HG03280 (cell line): ENCODE measurements around the gene LEMD2.

Source experiments
- ATAC-seq: cut with Tn5 transposase; IDR thresholded peaks from one replicate; pipeline ENCODE4 v1.9.1; 2021; ENCODE audit warnings: mild to moderate bottlenecking, moderate library complexity; ENCODE audit not compliant: unreplicated experiment

The LEMD2 gene

GRCh38 chr6:33759887-33760629, 28.9 kb downstream of the LEMD2 start:
- no peak for ATAC-seq

DNA sequence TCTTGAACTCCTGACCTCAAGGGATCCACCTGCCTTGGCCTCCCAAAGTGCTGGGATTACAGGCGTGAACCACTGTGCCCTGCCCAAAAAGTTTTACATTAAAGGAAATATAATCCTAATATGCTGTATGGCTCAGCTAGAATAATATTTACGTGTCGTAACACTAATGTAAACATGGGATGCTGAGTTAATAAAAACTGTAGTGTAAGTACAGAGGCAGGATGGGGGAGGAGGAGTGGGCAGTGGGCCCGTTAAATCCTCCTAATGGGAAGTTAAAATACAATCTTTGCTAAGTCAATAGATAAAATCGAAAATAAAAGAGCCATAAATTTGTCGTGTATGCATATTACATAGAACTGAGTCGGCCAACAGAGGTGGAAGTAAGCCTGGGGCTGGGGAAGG, 30.1 kb downstream of the LEMD2 start:
- ATAC-seq = no peak

DNA sequence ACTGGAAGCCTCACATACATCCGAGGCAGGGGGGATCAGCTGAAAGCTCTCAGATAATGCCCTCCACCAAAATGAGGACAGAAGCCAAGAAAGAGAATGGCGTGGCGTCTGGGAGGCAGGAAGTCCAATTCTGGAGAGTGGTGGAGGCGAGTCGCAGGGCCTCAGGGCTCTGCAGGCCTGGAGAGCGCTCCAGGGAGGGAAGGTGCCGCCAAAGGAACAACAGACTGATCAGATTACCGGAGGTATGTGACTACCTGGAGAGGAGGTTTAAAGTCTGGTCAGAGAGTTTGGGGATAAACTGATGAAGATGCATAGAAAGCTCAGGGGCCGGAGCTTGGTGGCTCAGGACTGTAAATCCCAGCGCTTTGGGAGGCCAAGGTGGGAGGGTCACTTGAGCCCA, 31.0 kb downstream of the LEMD2 start:
- no peak for ATAC-seq

- no peak for ATAC-seq
These were observed 31.8 kb downstream of the LEMD2 start for GRCh38 chr6:33757113-33757512.

DNA sequence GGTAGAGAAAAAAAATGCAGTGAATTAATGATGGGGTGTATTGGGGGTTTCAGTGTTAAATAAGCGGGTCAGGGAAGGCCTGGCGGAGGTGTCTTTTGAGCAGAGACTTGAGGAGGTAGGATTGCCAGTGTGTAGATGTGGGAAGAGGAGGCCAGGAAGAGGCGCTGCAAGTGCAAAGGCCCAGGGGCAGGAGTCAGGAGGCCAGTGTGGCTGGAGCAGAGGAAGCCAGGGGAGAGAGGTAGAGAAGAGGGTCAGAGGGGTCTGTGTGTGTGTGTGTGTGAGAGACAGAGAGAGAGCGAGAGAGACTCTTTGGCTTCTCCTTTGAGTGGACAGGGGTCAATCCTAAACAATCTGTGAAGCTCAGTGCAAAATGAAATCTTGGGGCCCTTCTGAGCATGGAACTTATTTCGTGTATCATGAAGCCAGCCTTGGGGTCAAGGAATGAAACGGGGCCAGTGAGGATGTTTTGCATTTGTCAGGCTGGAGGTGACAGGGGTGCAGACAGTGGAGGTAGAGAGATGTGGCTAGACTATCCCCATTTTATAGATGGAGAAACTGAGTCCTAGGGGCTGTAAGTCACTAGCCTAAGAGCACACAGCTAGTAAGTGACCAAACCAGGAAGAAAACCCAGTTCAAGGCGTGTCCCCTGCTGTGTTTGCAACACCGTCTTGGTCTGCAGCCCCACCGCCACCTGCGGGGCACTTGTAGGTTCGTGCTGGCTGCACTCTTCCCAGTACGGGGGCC, 32.5 kb downstream of the LEMD2 start:
- no peak for ATAC-seq

DNA sequence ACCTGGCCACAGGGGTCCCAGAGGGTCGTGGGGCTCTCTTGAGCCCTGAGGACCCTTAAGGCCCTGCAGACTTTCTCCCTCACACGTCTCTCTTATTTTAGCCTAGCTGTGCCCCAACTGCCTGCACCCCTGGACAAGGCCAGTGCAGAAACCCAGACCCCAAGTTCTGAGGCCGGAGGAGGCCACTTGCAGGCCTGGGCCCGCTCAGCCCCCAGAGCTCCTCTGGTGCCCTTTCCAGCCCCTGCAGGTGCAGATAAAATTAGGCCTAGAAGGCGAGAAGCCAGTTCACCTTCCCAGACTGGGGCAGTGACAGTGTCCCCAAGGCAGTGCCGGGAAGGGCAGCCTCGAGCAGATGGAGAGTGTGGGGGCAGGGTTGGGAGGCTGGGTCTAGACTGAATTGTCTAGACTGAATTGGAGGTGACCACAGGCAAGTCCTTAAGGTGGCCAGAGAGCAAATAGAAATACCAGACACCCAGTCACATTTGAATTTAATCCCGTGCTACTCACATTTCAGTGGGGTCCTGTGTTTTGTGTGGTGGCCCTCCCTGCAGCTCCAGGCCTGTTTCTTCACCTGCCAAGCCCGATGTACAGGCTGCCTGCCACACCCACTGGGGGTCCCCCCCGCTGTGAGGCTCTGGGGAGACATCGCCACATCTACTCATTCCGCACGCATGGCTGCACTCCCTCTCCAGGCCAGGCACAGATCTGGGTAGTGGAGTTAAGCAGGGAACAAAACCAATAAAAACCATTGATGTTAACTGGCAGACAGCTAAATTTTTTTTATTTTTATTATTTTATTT, 33.7 kb downstream of the LEMD2 start:
- no peak for ATAC-seq

DNA sequence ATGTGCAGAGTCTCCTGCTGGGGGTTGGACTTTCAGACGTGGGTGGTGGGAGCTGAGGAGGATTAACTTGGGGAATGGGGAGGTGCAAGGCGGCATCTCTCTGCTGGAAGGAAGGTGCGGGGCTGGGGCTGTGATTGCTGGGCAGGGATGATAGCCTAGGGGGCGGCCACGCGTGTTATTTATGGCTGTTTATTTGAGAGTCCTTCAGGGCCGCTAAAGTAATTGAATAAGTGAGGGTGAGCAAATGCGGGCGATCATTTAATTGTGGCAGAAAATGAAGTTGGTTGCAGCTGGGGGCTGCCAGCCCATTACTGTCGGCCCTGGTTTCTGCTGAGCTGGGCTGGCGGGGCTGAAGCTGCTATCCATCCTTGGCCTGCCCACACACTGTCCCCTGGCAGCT, 34.7 kb downstream of the LEMD2 start:
- no peak for ATAC-seq

GRCh38 chr6:33752646-33753015, 36.3 kb downstream of the LEMD2 start:
- no peak for ATAC-seq

- ATAC-seq = no peak
These were observed 36.9 kb downstream of the LEMD2 start for GRCh38 chr6:33751771-33752645.

GRCh38 chr6:33750244-33750991, 38.5 kb downstream of the LEMD2 start:
- no peak for ATAC-seq

DNA sequence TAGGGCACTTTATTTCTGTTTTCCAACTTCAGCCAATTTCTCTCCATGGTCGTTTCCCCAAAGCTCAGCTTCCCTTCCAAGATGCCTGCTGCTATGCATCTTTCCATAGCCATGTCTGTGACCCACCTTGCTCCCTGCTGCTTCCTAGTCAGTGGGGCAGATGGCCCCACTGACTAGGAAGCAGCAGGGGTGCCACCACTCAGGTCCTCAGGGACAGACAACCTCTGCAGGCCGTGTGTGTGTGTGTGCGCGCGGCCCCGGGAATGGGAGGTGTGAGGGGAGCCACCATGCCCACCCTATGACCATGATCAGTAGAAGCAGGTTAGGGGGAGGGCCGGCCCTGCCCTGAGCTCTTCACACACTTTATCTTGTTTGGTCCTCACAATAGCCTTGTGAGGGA, 39.5 kb downstream of the LEMD2 start:
- no peak for ATAC-seq

DNA sequence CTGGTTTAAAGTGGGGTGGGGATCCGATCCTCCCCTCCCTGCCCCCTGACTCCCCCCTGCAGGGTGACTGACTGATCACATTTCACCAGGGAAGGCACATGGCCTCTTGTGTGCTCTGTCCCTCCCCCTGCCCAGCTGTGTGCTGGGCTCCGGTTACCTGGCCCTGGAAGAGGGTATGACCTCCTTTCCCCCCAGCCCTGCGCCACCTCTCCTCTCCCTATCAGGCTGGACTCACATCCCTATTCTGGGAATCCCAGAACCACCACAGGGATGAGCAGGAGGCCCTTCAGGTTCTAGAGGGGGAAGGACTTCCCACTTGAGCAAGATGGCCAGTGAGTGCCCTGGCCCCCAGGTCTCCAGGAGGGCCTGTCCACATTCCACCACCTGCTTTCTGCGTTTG, 40.1 kb downstream of the LEMD2 start:
- no peak for ATAC-seq

GRCh38 chr6:33747823-33748222, 41.1 kb downstream of the LEMD2 start:
- no peak for ATAC-seq

GRCh38 chr6:33746651-33747100, 42.3 kb downstream of the LEMD2 start, which contains the start of gene IP6K3:
Gene IP6K3 (minus strand): TSS chr6:33746905. CDS start chr6:33735476, 11,429 bp downstream.
- ATAC-seq = no peak

DNA sequence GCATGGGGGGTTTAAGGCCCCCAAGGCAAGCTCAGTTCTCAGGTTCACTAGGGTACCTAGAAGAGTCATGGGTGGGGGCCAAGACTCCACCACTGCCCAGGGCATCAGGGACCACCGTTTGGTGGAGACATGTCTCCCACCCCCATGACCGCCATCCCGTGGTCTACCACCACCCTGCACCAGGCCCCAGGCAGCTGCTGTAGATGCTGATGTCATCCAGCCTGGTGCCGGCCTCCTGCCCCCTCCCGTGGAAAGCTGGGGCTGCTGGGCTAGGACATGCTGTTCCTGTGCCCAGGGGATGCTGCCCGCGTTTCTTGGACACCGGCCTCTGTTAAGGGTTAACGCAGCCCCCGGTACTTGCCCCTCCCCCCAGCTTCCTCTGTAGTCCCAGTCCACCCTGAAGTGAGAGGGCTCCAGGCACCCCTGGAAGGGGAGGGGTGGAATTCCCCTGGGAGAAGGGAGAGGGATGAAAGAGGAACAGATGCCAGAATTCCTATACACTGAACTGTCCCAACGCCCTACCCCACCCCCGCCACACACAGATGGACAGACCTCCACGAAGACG, 42.8 kb downstream of the LEMD2 start:
- ATAC-seq = no peak

- ATAC-seq = no peak
These were observed 43.4 kb downstream of the LEMD2 start for GRCh38 chr6:33745548-33745947.

DNA sequence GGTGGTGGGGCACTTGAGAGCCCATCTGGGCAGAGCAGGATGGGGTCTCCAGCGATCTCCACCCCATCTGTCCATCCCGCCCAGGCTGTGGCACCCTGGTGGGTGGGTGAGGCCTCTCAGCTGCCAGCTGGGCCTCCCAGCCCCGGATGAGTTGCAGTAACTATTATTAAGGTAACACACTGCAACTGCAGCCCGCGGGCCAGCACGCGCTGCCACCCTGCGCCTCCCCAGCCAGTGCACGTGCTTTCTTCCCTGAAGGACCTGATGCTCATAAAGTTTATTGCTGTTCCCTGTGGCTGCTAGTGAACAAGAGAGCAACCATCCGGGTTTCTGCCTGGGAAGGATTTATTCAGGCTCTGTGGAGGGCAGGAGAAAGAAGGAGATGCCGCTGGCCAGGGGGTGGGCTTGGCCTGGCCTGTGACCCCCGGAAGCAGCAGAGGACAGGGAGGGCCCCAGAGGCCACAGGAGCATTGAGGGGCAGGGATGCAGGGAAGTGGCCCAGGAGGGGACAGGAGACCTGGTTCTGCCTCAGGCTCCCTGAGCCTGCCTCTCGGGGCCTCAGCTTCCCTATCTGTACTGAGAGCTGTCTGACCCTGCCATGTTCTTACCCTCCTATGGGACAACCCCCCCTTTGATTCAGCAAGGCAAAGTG, 43.9 kb downstream of the LEMD2 start:
- no peak for ATAC-seq

DNA sequence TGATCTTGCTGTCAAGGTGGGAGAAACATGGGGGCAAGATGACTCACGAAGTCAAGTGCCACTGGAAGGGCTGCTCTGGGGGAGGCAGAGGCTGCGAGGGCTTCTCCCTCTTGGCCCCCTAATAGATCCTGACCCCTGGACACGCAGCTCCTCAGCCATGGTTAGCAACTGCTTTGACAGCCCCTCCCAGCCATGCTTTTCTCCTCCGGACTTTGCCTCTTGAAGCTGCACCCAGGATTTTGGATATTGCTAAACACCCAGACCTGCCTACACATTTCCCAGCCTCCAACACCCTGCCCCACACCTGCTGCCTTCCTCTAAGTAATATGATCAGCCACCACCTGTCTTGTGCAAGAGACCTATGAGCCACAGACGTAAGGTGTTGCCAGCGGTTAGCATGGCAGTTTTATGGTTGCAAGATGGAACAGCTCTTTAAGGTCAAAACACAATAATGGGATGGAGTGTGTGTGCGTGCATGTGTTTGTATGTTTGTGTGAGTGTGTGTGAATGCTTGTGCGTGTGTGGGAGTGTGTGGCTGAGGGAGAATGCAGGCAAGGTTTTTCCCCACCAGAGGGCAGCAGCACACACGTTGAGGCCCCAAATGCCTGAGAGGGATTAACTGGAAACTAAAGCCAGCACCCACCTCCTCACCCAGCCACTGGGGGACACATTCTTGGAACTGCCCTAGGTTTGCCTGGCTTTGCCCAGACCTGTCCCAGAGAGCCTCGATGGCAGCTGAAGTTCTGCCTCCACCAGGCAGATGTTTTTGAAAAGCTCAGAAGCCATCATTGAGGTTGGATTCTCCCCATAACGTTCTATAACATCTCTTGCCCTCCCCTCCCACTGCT, 44.7 kb downstream of the LEMD2 start:
- no peak for ATAC-seq
